Fibroblast of pulmonary artery (primary cell): Measurements from ENCODE around the gene NPDC1.

Experiments
- DNase-seq: peaks from one replicate; pipeline ENCODE4 v3.0.0-alpha.2; 2010; ENCODE audit warnings: low read depth
- H3K4me3 ChIP-seq: replicated peaks from 2 replicates; pipeline ENCODE4 v1.5.1; 2011; ENCODE audit warnings: low read depth, mild to moderate bottlenecking, control low read depth, low read length, moderate library complexity
- TF ChIP-seq, protein P1 (sequence below): IDR thresholded peaks from 2 replicates; pipeline ENCODE4 v1.5.1; 2011; ENCODE audit warnings: mild to moderate bottlenecking, control low read depth, low read length, inconsistent platforms; ENCODE audit errors: missing control alignments

The NPDC1 gene

DNA sequence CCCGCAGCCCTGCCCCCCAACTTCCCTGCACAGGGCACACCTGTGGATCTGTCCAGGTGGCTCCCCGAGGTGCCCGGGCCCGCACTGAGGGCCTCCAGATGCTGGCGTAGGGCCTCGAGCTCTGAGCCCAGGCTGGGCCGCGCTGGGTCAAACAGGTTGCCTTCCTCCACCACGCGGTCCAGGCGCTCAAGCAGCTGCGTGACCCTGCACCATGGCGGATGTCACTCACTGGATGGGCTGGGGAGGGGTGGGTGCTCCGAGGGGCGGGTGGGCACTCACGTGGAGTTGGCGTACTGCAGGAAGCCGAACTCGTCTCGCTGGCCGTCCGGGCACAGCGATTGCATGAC, 23.3 kb downstream of the NPDC1 start:
- no peak for DNase-seq
- TF ChIP-seq, protein P1, sequence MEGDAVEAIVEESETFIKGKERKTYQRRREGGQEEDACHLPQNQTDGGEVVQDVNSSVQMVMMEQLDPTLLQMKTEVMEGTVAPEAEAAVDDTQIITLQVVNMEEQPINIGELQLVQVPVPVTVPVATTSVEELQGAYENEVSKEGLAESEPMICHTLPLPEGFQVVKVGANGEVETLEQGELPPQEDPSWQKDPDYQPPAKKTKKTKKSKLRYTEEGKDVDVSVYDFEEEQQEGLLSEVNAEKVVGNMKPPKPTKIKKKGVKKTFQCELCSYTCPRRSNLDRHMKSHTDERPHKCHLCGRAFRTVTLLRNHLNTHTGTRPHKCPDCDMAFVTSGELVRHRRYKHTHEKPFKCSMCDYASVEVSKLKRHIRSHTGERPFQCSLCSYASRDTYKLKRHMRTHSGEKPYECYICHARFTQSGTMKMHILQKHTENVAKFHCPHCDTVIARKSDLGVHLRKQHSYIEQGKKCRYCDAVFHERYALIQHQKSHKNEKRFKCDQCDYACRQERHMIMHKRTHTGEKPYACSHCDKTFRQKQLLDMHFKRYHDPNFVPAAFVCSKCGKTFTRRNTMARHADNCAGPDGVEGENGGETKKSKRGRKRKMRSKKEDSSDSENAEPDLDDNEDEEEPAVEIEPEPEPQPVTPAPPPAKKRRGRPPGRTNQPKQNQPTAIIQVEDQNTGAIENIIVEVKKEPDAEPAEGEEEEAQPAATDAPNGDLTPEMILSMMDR: no peak
- no peak overlapping the region for H3K4me3 ChIP-seq

DNA sequence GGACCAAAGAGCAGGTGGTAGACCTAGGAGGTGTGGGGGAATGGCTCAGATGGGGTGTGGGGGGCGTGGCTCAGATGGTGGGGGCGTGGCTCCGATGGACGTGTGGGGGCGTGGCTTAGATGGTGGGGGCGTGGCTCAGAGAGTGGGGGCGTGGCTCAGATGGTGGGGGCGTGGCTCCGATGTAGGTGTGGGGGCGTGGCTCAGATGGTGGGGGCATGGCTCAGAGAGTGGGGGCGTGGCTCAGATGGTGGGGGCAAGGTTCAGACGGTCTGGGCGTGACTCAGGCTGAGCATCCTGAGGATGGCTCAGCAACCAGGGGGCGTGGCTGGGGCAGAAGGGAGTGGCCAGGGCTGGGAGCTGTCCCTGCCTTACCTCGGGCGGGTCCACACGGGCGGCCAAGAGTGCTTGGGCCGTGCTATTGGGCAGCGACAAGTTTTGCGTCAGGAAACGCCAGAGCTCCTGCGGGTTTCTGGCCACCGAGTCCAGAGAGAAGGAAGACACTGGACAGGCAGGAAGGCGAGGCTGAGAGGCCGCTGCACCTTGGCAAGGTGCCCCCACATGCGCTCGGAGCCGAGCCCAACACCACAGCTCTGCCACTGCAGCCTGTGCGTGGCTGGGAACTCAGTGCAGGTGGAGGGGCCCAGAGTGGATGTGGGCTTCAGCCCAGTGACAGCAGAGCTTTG, 23.9 kb downstream of the NPDC1 start:
- H3K4me3 ChIP-seq: no peak overlapping the region

DNA sequence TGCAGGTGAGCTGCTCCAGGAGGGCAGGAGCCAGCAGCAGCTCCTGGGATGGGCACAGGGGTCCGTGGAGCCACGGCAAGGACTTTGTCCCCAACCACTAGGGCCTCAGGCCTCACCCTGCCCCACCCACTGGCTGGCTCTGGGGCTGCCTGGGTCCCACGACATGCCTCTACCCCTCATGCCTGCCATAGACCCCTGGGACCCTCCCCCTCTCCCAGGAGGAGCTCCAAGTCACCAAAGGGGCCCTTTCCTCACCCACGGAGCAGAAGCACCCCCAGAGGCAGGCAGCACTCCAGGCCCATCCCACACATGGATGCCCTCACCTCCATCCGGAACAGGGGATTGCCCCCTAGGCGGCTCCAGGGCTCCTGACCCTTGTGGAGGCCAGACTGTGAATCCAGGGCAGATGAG, 24.4 kb downstream of the NPDC1 start:
- TF ChIP-seq, protein P1: no peak
- no peak overlapping the region for H3K4me3 ChIP-seq
- DNase-seq: no peak

More for the DNA sequence above, 23.9 kb downstream of the NPDC1 start:
- peak; percentile 51 for DNase-seq
- TF ChIP-seq, protein P1: no peak

DNA sequence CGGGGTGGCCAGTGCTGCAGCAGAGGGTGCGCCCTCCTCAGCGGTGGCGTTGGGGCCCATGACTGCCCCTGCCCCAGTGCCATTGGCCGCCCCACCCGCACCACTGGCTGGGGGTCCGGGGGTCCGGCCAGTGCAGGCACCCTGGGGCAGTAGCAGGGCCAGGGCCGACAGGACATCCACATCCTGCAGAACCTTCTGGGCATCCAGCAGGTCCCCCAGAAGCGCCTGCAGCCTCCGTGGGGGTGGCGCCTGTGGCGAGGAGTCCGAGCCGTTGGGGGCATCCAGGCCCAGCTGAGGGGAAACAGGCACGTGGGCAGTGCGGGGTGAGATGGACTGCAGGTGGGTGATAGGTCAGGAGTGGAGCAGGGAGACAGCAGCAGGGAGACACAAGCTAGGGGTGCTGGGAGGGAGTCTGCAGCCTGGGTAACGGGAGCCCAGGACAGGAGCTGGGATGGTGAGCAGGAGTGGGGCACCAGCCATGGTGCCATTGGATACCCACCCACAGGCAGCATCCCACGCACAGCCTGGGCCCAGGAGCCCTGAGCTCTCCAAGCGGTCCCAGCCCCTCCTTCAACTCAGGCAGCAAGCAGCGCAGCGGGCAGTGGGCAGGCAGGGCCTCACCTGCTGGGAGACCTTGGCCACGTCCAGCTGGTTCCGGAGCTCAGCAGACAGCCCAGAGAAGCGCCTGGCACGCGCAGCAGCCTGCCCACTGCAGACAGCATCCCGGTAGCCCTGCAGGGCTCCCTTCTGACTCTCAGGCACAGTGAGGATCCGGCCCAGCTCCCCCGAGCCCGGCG, 25.0 kb downstream of the NPDC1 start:
- DNase-seq: no peak
- TF ChIP-seq, protein P1: no peak
- no peak overlapping the region for H3K4me3 ChIP-seq

DNA sequence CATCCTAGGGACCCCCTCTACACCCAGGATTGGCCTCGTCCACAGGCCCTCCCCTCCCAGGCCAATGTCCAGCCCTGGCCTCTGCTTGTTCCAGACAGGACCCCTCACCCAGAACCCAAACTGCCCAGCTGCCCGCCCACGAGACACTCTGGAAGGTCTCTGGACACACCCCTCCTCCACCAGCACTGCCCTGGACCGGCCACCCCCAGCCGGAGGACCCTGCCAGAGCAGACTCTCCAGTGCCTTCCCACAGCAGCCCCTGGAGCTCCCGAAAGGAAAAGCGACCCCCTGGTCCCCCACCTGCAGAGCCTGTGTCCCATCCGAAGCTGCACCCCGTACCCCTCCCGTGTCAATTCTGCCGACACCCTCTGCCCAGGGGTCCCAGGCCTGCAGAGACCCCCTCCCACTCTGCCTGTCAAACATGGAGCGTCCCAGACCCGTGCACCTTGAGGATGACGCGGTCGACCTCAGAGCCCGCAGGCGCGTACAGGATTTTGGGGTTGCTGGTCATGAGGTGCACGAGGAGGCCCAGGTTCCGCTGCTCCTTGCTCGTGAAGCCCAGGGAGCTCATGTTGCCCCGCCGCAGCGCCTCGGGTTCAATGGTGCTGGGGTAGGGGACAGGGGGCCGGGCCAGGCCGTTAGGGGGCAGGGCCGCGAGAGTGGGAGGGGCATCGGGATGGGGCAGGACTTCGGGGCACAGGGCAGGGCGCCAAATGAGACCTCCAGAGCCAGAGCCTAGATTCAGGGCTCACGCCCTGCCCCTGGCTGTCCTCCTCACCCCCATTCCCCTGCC, 25.9 kb downstream of the NPDC1 start:
- TF ChIP-seq, protein P1: no peak
- no peak overlapping the region for H3K4me3 ChIP-seq

DNA sequence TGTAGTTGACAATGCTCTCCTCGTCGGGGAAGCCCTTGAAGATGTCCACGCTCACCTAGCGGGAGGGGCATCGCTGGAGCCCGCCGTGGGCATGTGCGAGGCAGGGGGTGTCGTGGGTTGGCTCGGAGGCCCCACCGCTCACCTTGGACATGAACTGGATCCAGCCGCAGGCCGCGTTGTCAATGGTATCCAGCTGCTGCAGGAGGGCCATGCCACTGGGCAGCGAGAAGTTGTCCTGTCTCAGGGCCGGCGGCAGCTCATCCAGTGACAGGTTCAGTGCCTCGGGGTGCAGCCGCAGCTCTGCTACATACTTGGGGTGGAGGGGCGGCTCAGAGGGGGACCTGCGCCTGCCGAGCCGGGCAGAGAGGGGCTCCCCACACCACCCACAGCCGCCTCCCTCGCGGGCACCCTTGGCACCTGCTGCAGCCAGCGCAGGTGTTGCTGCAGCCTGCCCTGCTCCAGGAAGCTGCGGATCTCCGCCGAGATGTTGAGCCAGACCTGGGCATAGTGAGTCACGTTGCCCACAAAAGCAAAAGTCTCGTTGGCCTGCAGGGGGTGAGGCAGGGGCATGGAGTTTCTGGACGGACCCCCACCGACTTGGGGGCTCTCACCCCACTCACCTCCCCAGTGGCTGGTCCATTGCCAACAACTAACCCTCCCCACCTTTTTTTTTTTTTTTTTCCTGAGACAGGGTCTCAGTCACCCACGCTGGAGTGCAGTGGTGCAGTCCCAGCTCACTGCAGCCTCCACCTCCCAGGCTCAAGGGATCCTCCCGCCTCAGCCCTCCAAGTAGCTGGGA, 27.0 kb downstream of the NPDC1 start:
- DNase-seq: no peak
- TF ChIP-seq, protein P1: no peak
- H3K4me3 ChIP-seq: no peak overlapping the region

More for the DNA sequence above, 25.9 kb downstream of the NPDC1 start:
- no peak for DNase-seq
